ENCODE results near the gene OPA1. TPM values are rescaled to one million over a fixed set of nuclear protein-coding genes. Genes with fewer than 3 reads are reported as not detected.

The OPA1 gene
- total RNA-seq (2021; ENCODE audit: unreplicated experiment) (72.0 TPM), Bru-seq, nascent RNA (percentile 90 among the genes with signal in this experiment), BruChase-seq, experiment 1, labeled RNA remaining after a 6-hour chase (percentile 88 among the genes with signal in this experiment), BruChase-seq, experiment 2, labeled RNA remaining after a 2-hour chase (percentile 85 among the genes with signal in this experiment)
- 23.8 and 26.2 TPM in 2 replicates for polyA plus RNA-seq (2012)
- long read RNA-seq, full-length matches to known transcripts = 103 of 145 reads
- long read RNA-seq, partial matches to known transcripts = 8 of 145 reads
- long read RNA-seq, other reads (novel, unspliced or antisense) = 34 of 145 reads

GRCh38 chr3:193592841-193593667, at the start of gene OPA1:
Gene OPA1, plus strand, starts transcription at chr3:193593208. Its CDS starts 170 bp downstream, at chr3:193593378.
- Histone ChIP-seq H3K9me3 (ENCODE audit: control insufficient read depth in 1 of 2, insufficient read depth in 1 of 2, low read depth in 1 of 2, low read length in 2 of 2) (no peaks in the 10 kb centered on the region), H3K9me2 (ENCODE audit: insufficient read depth) (no peaks in the 10 kb centered on the region; the same call in 1 of the 2 replicates), H3K4me2 (ENCODE audit: low read length) (peak within 1 kb of the TSS; percentile 81), H3K27me3 (ENCODE audit: insufficient read depth, low read length) (no peaks in the 10 kb centered on the region), H3K36me3 (ENCODE audit: control insufficient read depth in 1 of 2, insufficient read depth in 2 of 2, low read length in 2 of 2) (0 out of 4 replicates have a peak, but pooled peaks cover 0 to 2% of the 10 kb centered on the region in 2 experiments), H3K4me3 (replicated peaks in 1 of 2; ENCODE audit: low read depth in 1 of 2, low read length in 2 of 2) (peak within 1 kb of the TSS; percentile 62 to 89), H3K79me2 (ENCODE audit: insufficient read depth, low read length) (peaks cover 49% of the 10 kb centered on the region), H3K4me1 (ENCODE audit: control insufficient read depth in 1 of 2, insufficient read depth in 2 of 2, low read length in 2 of 2) (peaks cover 18 to 32% of the 10 kb centered on the region in 2 experiments), H3K9ac (ENCODE audit: low read length) (peak within 1 kb of the TSS; percentile 82), H2AFZ (ENCODE audit: low read depth, low read length, poor library complexity, severe bottlenecking) (peak within 1 kb of the TSS; percentile 62), H3K27ac (ENCODE audit: low read depth, low read length) (peak within 1 kb of the TSS; percentile 66), H4K20me1 (ENCODE audit: insufficient read depth) (no peaks in the 10 kb centered on the region)
- RAD21 ChIA-PET (ENCODE audit: low non-redundant PET in 1 of 2, low total read pairs in 2 of 2, uncharacterized antibody in 2 of 2, unreplicated experiment in 2 of 2) = no interaction called here
- intact Hi-C loops (cut with micrococcal nuclease) = loop anchor here (5.0 kb wide), 1 partner anchor 724 kb away; no protein-coding TSS in a partner anchor
- POLR2A ChIA-PET = no interaction called here
- TSS peak; percentile 43 for BruUV-seq (replicated peaks)
- ATAC-seq (peak; percentile 87), DNase-seq (ENCODE audit: low read depth, low spot score) (peak; percentile 99)
- CTCF ChIA-PET = no interaction called here
- TF ChIP-seq EZH2 (IDR thresholded peaks at IDR 0.05) = no peak
- no peak for TF ChIP-seq ZNF274 (IDR thresholded peaks at IDR 0.05; ENCODE audit: low read depth, low read length)
- peak; percentile 93 for TF ChIP-seq YY1 (IDR thresholded peaks at IDR 0.05; ENCODE audit: extremely low read depth, insufficient replicate concordance, low read depth, low read length)
- TF ChIP-seq ZFX (IDR thresholded peaks at IDR 0.05) = peak; percentile 96
- peak; percentile 90 for TF ChIP-seq SRF (IDR thresholded peaks at IDR 0.05; ENCODE audit: low read depth)
- TF ChIP-seq POLR2AphosphoS5 (IDR thresholded peaks at IDR 0.05; ENCODE audit: low read depth, low read length) = peak; percentile 85
- TF ChIP-seq POLR2A (IDR thresholded peaks at IDR 0.05; ENCODE audit: borderline replicate concordance, extremely low read depth, insufficient read depth, insufficient read length) = no peak
- peak; percentile 97 for TF ChIP-seq SIN3A (IDR thresholded peaks at IDR 0.05; ENCODE audit: low read depth)
- TF ChIP-seq, protein P1, sequence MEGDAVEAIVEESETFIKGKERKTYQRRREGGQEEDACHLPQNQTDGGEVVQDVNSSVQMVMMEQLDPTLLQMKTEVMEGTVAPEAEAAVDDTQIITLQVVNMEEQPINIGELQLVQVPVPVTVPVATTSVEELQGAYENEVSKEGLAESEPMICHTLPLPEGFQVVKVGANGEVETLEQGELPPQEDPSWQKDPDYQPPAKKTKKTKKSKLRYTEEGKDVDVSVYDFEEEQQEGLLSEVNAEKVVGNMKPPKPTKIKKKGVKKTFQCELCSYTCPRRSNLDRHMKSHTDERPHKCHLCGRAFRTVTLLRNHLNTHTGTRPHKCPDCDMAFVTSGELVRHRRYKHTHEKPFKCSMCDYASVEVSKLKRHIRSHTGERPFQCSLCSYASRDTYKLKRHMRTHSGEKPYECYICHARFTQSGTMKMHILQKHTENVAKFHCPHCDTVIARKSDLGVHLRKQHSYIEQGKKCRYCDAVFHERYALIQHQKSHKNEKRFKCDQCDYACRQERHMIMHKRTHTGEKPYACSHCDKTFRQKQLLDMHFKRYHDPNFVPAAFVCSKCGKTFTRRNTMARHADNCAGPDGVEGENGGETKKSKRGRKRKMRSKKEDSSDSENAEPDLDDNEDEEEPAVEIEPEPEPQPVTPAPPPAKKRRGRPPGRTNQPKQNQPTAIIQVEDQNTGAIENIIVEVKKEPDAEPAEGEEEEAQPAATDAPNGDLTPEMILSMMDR (IDR thresholded peaks at IDR 0.05 in 2 of 3, conservative IDR thresholded peaks at IDR 0.05 in 1 of 3; ENCODE audit: borderline replicate concordance in 1 of 3, insufficient read depth in 1 of 3, low read depth in 2 of 3, low read length in 2 of 3) = no peak; a peak in 1 of 6 replicates
- no peak for TF ChIP-seq EZH2phosphoT487 (IDR thresholded peaks at IDR 0.05; ENCODE audit: borderline replicate concordance)
- TF ChIP-seq RAD21 (IDR thresholded peaks at IDR 0.05; ENCODE audit: low read depth) = no peak
- peak; percentile 91 for TF ChIP-seq ZBTB33 (IDR thresholded peaks at IDR 0.05; ENCODE audit: extremely low read depth, insufficient replicate concordance, low read length)
- TF ChIP-seq FOSL1 (IDR thresholded peaks at IDR 0.05; ENCODE audit: low read depth) = no peak
- peak; percentile 64 for TF ChIP-seq TCF7L2 (IDR thresholded peaks at IDR 0.05; ENCODE audit: borderline replicate concordance, extremely low read depth, insufficient read depth, insufficient read length)
- TF ChIP-seq REST (IDR thresholded peaks at IDR 0.05; ENCODE audit: low read depth) = no peak
- peak; percentile 98 for TF ChIP-seq SP1 (IDR thresholded peaks at IDR 0.05; ENCODE audit: low read depth)

Data from HCT116 (cell line).